ES-I3 (cell line): ENCODE results near the gene RHOH.

ENCODE experiments used
- H3K36me3 ChIP-seq: 2 replicates; pipeline ENCODE4 v1.6.1; 2013; ENCODE audit warnings: mild to moderate bottlenecking, low read length, control low read depth, moderate library complexity; ENCODE audit not compliant: insufficient read depth
- H3K4me1 ChIP-seq: 2 replicates; pipeline ENCODE4 v1.6.1; 2013; ENCODE audit warnings: mild to moderate bottlenecking, control low read depth, low read length; ENCODE audit not compliant: insufficient read depth
- H3K9ac ChIP-seq: 2 replicates; pipeline ENCODE4 v1.6.1; 2013; ENCODE audit warnings: low read depth, mild to moderate bottlenecking, low read length, moderate library complexity
- H3K9me3 ChIP-seq: 2 replicates; pipeline ENCODE4 v1.6.1; 2013; ENCODE audit warnings: mild to moderate bottlenecking, low read length, moderate library complexity; ENCODE audit not compliant: control insufficient read depth, insufficient read depth

The RHOH gene

DNA sequence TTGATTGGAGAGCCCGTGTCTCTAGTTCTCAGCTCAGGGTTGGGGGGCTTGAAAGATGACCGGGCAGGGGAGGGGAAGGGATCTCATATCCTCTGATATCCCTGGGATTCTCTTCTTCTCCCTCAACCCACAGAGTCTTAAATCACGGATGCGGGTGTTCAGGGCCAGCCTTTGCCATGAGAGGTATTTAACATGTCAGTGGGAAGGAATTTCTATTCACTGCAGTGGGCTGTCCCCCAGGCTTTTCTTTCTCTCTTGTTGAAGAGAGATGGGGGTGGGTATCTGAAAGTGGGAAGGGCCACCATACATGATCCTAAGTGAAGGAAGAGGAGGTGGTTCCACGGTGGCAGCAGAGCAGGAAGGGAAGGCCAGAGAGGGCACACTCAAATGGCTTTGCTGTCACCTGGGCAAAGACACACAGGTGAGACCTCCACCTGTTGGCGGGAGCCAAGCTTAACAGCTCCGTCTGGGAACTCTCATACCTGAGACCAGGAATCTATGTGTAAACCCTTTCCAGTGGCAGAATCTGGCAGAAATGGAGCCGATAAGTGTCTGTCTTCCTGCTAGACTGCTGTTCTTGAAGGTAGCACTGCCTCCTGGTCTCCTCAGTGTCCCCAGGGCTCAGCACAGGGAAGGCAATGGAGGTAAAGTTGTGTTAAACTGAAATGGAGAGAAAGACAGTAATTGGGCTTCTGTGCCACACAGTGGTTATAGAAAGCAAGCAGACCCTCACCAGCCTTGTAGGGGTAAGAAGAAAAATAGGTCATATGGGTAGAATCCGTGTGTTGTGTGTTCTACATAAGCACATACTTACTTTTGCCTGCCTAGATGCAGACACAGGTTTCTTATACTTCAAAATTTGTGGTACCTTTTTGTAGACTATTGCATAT is 49.4 kb downstream of the RHOH start:
- H3K36me3 ChIP-seq = no peaks in the 10 kb centered on the region
- H3K9me3 ChIP-seq = no peaks in the 10 kb centered on the region
- no peak overlapping the region for H3K9ac ChIP-seq
- H3K4me1 ChIP-seq = no peaks in the 10 kb centered on the region

DNA sequence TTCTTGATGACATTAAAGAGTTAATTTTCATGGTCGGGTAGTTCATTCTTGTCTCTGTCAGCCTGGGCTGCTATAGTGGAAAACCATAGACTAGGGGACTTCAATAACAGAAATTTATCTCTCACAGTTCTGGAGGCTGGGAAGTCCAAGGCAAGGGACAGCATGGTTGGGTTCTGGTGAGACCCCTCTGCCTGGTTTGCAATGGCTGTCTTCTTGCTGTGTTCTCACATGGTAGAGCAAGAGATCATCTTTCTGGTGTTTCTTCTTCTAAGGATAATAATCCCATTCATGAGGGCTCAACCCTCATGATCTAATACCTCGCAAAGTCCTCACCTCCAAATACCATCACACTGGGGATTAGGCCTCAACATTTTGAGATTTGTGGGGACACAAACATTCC is 50.1 kb downstream of the RHOH start:
- no peaks in the 10 kb centered on the region for H3K9me3 ChIP-seq
- no peaks in the 10 kb centered on the region for H3K36me3 ChIP-seq
- H3K4me1 ChIP-seq = no peaks in the 10 kb centered on the region
- H3K9ac ChIP-seq = no peak overlapping the region

DNA sequence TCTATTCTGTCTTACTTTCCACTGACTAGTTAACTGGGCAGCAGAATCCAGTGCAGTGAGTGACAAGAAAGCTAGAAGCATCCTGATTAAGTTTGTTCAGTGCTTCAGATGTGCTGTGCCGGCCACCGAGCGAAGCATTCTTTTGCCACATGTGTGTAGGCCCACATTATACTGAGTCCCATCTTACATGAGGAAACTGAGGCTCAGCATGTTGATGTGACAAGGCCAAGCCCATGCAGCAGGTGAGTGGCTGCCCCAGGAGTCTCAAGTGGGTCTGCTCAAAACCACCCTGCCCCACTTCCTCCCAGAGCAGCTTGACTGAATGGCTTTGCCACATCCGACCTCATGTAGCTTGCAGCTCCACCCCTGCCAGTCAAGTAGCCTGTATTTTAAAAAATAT is 50.5 kb downstream of the RHOH start:
- H3K36me3 ChIP-seq = no peaks in the 10 kb centered on the region
- H3K4me1 ChIP-seq = no peaks in the 10 kb centered on the region
- H3K9me3 ChIP-seq = no peaks in the 10 kb centered on the region
- no peak overlapping the region for H3K9ac ChIP-seq

DNA sequence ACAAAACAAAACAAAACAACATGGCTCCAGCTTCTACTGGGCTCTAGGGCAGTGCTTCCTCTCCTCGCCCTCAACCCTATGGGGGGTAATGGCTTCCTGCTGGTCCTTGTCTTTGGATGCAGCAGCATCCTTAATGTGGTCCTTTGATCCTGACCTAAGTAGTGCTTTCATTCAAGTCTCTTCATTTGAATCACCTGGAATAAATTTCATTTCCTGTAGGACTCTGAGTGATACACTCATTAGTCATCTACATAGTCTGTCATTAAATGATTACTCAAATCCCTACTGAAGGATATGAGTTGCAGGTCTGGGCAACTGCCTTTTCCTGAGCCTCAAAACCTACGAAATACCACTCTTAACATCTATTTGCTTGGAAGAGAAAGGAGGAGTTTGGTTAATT is 54.5 kb downstream of the RHOH start:
- Histone ChIP-seq H3K36me3 (no peaks in the 10 kb centered on the region), H3K4me1 (peaks cover 14% of the 10 kb centered on the region; the same call in 1 of the 2 replicates), H3K9ac (no peak overlapping the region), H3K9me3 (no peaks in the 10 kb centered on the region)

DNA sequence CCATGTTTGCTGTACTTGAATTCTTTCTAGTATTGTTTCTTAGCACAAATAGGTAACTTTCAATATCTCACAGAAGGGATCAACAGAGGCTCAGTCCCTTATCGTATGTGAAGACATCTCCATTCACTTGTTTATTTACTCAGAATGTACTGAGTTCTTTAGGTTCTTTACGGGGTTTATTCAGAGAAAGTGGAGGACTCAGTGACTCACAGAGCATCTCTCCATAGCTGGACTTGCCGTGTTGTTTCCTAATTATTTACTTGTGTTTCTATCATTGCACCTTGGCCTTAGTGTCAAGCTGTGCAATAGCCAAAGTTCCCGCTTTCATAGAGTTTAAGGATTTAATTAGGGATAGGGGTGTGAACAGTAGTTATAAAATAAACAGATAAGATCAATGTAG is 57.1 kb downstream of the RHOH start:
- Histone ChIP-seq H3K9ac (no peak overlapping the region), H3K4me1 (peaks cover 19% of the 10 kb centered on the region; the same call in 1 of the 2 replicates), H3K9me3 (no peaks in the 10 kb centered on the region)

DNA sequence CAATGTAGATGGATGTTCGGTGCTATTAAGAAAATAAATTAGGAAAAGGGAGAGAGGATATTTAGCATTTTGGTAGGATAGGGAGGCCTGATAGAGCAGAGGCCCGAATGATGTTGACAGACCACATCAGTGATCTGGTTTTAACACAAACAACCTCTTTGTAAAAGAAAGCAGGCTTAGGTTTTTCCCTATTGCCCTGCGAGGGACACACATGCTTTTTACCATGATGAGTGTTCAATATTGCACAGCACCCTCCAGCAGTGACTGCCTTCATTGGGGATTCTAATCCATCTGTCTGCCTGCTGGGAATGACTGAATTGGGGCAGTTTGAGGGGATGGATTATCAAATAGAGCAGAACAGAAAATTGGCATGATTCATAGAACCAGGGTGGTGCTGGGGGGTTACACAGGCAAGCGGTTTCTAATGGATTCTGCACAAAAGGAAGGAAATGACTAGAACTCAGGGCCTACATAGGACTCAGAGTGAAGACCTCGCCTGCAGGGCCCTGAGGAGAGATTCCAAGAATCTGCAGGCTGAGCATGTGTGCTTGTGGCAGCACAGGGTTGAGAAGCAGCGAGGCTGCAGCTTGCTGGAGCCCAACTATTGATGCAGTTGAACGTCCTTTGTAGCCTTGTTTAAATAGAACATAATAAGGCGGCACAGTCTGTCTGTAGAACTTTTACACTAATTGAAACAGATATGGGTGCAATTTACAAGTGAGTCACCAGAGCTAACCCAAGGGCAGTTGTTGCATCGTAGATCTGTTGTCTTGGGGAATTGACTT is 58.0 kb downstream of the RHOH start:
- H3K9me3 ChIP-seq = no peaks in the 10 kb centered on the region
- no peak overlapping the region for H3K9ac ChIP-seq
- no peaks in the 10 kb centered on the region for H3K36me3 ChIP-seq
- H3K4me1 ChIP-seq = peaks cover 19% of the 10 kb centered on the region; the same call in 1 of the 2 replicates

More for the DNA sequence above, 57.1 kb downstream of the RHOH start:
- no peaks in the 10 kb centered on the region for H3K36me3 ChIP-seq

DNA sequence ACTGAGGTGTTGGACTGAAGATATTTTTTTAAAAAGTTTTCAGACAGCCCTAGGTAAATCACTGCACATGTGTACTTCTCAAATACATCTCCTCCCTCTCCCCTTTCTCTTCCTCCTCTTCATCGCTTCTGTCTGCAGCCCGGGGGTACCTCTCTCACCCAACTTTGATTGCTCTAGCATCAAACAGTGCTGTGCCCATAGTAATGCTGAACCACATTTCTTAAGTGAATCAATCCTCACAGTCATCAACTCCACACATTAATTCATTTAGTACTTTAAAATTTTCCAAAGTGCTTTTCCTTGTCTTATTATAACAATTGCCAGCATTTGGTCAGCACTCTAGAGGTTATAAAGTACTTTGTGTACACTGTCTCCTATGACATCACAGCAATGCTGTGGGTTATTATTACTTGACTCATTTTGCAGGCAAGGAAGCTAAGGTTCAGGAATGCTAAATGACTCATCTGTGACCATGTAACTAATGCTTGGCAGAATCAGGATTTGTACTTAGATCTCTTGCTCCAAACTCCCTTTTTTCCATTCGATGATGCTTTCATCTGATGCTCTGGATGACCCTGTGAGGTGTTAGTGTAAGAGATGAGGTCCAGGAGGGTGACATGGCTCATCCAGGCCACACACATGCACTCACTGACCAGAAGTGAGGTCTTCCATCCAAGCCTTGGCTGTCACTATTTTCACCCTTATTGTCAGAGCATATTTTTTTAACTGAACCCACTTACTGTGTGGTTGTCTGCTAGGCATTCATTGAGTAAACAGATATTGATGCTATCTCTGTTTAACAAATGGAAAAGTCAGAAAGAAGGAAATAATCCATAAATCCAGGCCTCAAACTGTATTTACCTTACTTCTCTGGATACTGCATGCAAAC is 58.8 kb downstream of the RHOH start:
- Histone ChIP-seq H3K36me3 (no peaks in the 10 kb centered on the region), H3K4me1 (peaks cover 19% of the 10 kb centered on the region; the same call in 1 of the 2 replicates), H3K9ac (no peak overlapping the region), H3K9me3 (no peaks in the 10 kb centered on the region)

DNA sequence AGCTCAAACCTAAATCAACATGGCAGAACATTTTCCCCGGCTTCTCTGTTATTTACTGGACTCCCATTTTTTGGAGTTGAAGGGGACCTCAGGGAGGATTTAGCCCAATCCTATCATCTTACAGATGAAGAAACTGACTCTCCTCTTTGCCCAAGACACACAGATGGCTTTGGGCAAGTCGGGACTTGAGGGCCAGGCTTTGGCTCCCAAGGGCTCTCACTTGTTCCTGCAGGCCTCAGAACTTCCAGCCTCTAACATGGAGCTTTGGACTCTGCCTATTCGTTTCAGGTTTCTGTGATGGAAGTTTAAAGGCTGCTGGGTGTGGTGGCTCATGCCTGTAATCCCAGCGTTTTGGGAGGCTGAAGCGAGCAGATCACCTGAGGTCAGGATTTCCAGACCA is 59.5 kb downstream of the RHOH start:
- Histone ChIP-seq H3K9me3 (no peaks in the 10 kb centered on the region), H3K9ac (no peak overlapping the region), H3K36me3 (no peaks in the 10 kb centered on the region), H3K4me1 (peaks cover 19% of the 10 kb centered on the region; the same call in 1 of the 2 replicates)

DNA sequence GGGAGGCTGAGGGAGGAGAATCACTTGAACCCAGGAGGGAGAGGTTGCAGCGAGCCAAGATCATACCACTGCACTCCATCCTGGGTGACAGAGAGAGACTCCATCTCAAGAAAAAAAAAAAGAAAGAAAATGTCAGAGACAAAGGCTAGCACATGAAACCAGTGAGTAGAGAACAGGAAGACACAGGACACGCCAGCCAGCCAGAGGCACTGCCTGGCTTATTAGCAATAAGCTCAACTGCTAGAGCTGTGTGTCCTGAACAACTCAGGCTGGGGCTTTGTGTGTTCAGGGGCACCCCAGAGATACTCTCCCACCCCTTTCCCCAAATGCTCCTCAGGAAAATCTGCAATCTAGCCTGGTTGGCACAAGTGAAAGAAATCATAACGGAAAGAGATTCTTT is 60.0 kb downstream of the RHOH start:
- H3K36me3 ChIP-seq = no peaks in the 10 kb centered on the region
- no peak overlapping the region for H3K9ac ChIP-seq
- H3K4me1 ChIP-seq = peaks cover 19% of the 10 kb centered on the region; the same call in 1 of the 2 replicates
- no peaks in the 10 kb centered on the region for H3K9me3 ChIP-seq

DNA sequence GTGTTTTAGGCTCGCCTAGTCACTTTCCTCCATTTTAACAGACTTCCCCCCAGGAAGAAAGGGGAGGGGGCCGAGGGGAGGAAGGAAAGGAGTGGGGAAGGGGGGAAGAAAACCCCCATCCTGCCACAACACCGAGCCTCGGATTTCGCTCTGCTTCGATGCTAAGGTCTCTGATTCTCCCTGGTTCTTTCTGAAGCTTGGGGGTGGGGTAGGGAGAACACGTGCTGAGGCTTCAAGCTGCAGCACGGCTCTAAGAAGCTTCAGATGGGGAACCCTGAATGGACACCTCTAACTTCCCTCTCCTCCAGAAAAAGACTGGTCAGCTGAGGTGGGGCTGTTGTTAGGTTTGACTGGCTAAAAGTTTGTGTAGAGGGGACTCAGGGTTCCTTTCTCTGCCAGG is 61.8 kb downstream of the RHOH start:
- no peaks in the 10 kb centered on the region for H3K36me3 ChIP-seq
- no peaks in the 10 kb centered on the region for H3K9me3 ChIP-seq
- peaks cover 19% of the 10 kb centered on the region; the same call in 1 of the 2 replicates for H3K4me1 ChIP-seq
- H3K9ac ChIP-seq = no peak overlapping the region

DNA sequence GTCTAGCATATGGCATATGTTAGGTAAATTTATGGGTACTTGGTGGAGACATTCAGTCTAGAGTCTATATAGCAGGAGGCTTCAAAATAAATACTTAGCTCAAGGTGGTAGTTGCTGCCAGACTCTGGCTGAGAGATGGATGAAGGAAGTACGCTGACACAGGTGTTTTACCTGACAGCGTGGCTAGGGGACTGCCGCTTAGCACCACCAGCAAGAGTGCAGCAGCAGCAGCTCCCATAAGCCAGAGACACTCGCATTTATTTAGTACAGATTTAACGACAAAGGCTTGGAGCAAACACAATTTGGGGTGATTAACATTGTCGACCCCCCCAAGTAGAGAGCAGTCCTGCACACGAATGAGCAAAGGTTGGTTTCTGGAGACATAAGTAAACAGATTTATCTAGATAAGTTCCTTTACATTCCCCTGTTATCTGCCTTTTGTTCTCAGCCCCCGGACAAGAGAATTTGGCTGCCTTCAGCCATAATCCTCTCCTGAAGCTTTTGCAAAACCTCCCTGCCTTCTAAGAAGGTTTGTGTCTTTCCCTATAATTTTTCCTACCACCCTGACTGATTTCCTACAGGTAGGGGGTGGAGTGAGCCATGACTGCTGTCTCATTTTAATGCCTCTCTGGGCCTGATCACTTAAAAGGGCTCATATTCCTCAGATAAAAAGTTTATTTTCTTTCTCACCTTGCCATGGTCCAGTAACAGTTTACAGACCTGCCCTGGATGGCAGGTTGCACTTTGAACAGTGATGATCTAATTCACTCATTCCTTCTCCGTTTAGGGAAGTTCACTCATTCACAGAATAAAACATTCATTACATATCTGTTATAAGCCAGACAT is 64.6 kb downstream of the RHOH start:
- Histone ChIP-seq H3K9me3 (no peaks in the 10 kb centered on the region), H3K4me1 (peaks cover 10% of the 10 kb centered on the region; the same call in 1 of the 2 replicates), H3K9ac (no peak overlapping the region), H3K36me3 (no peaks in the 10 kb centered on the region)

DNA sequence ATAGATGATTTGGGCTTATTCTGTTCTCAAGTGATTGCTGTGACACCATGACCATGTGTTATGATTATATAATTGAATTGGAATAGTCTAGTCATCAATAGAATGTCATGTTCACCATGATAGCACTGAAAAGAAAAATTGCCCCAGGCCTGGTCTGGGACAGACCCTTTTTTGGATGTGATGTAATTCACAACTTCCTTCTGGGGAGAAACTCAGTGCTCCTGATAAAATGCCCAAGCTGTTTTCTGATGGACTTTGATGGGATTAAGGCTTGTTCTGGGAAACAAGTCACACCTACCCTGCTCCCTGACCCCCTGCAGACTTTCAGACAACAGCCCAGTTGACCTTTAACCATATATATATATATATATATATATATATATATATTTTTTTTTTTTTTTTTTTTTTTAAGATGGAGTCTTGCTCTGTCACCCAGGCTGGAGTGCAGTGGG is 65.3 kb downstream of the RHOH start:
- H3K36me3 ChIP-seq = no peaks in the 10 kb centered on the region
- no peak overlapping the region for H3K9ac ChIP-seq
- peaks cover 10% of the 10 kb centered on the region; the same call in 1 of the 2 replicates for H3K4me1 ChIP-seq
- H3K9me3 ChIP-seq = no peaks in the 10 kb centered on the region

DNA sequence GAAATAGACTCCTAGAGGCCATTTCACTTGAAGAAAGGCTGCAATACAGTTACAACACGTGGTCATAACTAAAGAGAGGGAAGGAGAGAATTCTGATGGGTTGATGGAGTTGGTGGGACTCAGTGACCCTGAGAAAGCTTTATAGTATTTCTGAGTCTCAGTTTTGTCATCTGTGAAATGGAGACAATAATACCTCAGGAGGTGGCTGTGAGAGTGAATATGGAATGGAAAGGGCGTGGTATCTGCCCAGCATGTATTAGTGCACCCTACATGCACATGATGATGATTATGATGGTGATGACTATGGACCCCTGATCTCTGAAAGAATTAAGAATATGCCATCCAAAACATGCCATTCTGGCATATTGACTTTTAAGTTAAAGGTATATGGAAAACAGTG is 66.0 kb downstream of the RHOH start:
- Histone ChIP-seq H3K9me3 (no peaks in the 10 kb centered on the region), H3K36me3 (no peaks in the 10 kb centered on the region), H3K4me1 (peaks cover 10% of the 10 kb centered on the region; the same call in 1 of the 2 replicates), H3K9ac (no peak overlapping the region)
